NCI-H1092 treated with DMSO at 0.1 percent for 48 hours (cell line): Measurements from ENCODE around the gene NBAS.
A peak's percentile ranks its signal among the peaks of the same experiment; 100 is the strongest.

Experiments used
- DNase-seq: peaks from one replicate; lab custom pipeline; 2025; lab: John Stamatoyannopoulos, UW

The NBAS gene

GRCh38 chr2:15166878-15167277, 394.3 kb downstream of the NBAS start:
- DNase-seq: no peak

GRCh38 chr2:15163326-15163725, 397.8 kb downstream of the NBAS start:
- DNase-seq: no peak

GRCh38 chr2:15162620-15163019, 398.5 kb downstream of the NBAS start:
- DNase-seq: no peak

GRCh38 chr2:15160201-15160991, 400.7 kb downstream of the NBAS start:
- no peak for DNase-seq

GRCh38 chr2:15159751-15160177, 401.4 kb downstream of the NBAS start:
- peak; percentile 38 for DNase-seq

- DNase-seq: no peak
Measured at GRCh38 chr2:15159206-15159605, 401.9 kb downstream of the NBAS start.

GRCh38 chr2:15158532-15158931, 402.6 kb downstream of the NBAS start:
- DNase-seq: no peak

- DNase-seq: peak; percentile 11
Measured at GRCh38 chr2:15158100-15158499, 403.0 kb downstream of the NBAS start.

GRCh38 chr2:15155959-15156574, 405.1 kb downstream of the NBAS start:
- DNase-seq: no peak

GRCh38 chr2:15154297-15154696, 406.8 kb downstream of the NBAS start:
- DNase-seq: no peak

- no peak for DNase-seq
Measured at GRCh38 chr2:15152382-15152781, 408.8 kb downstream of the NBAS start.

- no peak for DNase-seq
Measured at GRCh38 chr2:15149063-15149462, 412.1 kb downstream of the NBAS start.

GRCh38 chr2:15147591-15147990, 413.5 kb downstream of the NBAS start:
- DNase-seq: no peak

- no peak for DNase-seq
Measured at GRCh38 chr2:15146960-15147359, 414.2 kb downstream of the NBAS start.

- no peak for DNase-seq
Measured at GRCh38 chr2:15145919-15146318, 415.2 kb downstream of the NBAS start.

- no peak for DNase-seq
Measured at GRCh38 chr2:15145046-15145817, 415.9 kb downstream of the NBAS start.

GRCh38 chr2:15142069-15142689, 419.0 kb downstream of the NBAS start:
- no peak for DNase-seq

GRCh38 chr2:15141211-15141610, 419.9 kb downstream of the NBAS start:
- DNase-seq: no peak

- no peak for DNase-seq
Measured at GRCh38 chr2:15136639-15137038, 424.5 kb downstream of the NBAS start.

- no peak for DNase-seq
Measured at GRCh38 chr2:15134957-15135356, 426.2 kb downstream of the NBAS start.

GRCh38 chr2:15133461-15133860, 427.7 kb downstream of the NBAS start:
- no peak for DNase-seq

GRCh38 chr2:15128846-15129245, 432.3 kb downstream of the NBAS start:
- DNase-seq: no peak
